Esophagus muscularis mucosa (tissue), 3 donors: ENCODE measurements around the gene ZNF804A.

ENCODE experiments used
- CTCF ChIP-seq, 3 experiments: fragments of 200-600 bp in 2 of 3; fragments of 450-650 bp in 1 of 3; sonication (generic) in 2 of 3; IDR thresholded peaks; one replicate each; pipeline ENCODE4 v1.5.1; 2017 to 2019; ENCODE audit warnings: antibody characterized with exemption in 3 of 3, mild to moderate bottlenecking in 2 of 3, moderate library complexity in 1 of 3
- POLR2A ChIP-seq: fragments of 450-650 bp; IDR thresholded peaks from one replicate; pipeline ENCODE4 v1.6.1; 2017; ENCODE audit warnings: antibody characterized with exemption, moderate library complexity, mild to moderate bottlenecking, low read depth

DNA sequence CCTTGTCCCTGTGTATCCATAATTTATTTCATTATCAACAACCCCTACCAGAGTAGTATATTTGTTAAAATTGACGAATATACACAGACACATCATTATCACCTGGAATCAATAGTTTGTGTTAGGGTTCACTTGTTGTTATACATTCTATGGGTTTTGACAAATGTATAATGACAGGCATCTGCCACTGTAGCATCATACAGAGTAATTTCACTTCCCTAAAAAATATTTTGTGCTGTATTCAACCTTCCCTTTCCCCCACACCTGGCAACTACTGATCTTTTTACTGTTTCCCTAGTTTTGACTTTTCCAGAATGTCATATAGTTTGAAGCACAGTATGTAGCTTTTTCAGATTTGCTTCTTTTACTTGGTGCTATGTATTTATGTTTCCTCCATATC, 132.0 kb downstream of the ZNF804A start:
- TF ChIP-seq CTCF (IDR thresholded peaks at IDR 0.05) (no peak), POLR2A (no peak)
